HG02571 (cell line): ENCODE data around the gene IDH2.
"Not testable (repeated sequence)": the region's sequence is repeated elsewhere in the genome, so short reads cannot be mapped to it uniquely, and the experiment has no call there.

Source experiments
- ATAC-seq: cut with Tn5 transposase; IDR thresholded peaks from one replicate; pipeline ENCODE4 v1.9.1; 2021; ENCODE audit warnings: mild to moderate bottlenecking, moderate library complexity; ENCODE audit not compliant: unreplicated experiment

The IDH2 gene

GRCh38 chr15:90115783-90116182 is 13.5 kb upstream of the IDH2 start:
- ATAC-seq = no peak

- ATAC-seq = no peak
Measured at GRCh38 chr15:90114451-90114901, 12.2 kb upstream of the IDH2 start.

- no peak for ATAC-seq
Measured at GRCh38 chr15:90113166-90113565, 10.9 kb upstream of the IDH2 start.

DNA sequence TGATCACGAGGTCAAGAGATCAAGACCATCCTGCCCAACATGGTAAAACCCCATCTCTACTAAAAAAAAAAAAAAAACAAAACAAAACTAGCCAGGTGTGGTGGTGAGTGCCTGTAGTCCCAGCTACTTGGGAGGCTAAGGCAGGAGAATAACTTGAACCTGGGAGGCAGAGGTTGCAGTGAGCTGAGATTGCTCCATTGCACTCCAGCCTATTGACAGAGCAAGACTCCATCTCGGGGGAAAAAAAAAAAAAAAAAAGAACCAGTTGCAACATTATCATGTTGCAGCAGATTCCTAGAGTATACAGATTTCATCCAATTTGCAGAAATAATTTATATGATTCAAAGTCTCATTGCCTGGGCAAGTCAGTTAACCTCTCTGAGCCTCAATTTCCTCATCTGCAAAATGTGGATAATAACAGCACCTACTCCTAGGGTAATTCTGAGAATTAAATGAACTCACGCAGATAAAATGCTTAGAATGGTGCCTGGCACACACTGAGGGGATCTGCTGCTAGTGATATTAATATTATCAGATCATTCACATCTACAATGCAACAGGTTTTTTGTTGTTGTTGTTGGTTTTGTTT is 7.0 kb upstream of the IDH2 start:
- ATAC-seq = not testable (repeated sequence)

- not testable (repeated sequence) for ATAC-seq
Measured at GRCh38 chr15:90108038-90108437, 5.8 kb upstream of the IDH2 start.

DNA sequence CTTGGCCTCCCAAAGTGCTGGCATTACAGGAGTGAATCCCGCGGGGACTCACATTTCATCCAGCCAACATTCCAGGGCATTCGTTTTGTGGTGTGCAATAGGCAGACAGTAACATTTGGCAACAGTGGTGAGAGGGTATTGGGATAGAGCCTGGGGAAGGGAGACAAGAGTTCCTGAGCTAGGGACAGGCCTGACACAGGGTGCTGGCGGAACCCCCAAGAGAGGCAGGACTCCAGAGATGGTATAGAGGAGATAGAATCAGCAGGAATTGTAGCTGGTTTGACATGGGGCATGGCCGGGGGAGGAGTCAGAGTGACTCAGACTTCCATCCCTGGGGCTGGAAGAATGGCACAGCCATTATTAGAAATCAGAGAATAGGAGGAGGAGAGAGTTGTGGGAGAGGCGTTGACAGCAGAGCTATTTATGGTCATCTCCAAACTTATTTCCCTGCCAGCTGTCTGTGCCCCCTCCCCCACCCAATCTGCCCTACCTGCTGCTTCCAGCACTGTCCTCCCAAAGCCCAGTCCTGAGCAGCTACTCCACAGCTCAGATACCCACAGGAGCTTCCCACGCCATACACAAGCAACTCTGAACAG is 4.4 kb upstream of the IDH2 start:
- ATAC-seq = no peak

GRCh38 chr15:90105521-90105920 is 3.3 kb upstream of the IDH2 start:
- no peak for ATAC-seq

GRCh38 chr15:90104551-90104950 is 2.3 kb upstream of the IDH2 start:
- ATAC-seq = no peak

- ATAC-seq = no peak
Measured at GRCh38 chr15:90103701-90104329, 1.5 kb upstream of the IDH2 start.

DNA sequence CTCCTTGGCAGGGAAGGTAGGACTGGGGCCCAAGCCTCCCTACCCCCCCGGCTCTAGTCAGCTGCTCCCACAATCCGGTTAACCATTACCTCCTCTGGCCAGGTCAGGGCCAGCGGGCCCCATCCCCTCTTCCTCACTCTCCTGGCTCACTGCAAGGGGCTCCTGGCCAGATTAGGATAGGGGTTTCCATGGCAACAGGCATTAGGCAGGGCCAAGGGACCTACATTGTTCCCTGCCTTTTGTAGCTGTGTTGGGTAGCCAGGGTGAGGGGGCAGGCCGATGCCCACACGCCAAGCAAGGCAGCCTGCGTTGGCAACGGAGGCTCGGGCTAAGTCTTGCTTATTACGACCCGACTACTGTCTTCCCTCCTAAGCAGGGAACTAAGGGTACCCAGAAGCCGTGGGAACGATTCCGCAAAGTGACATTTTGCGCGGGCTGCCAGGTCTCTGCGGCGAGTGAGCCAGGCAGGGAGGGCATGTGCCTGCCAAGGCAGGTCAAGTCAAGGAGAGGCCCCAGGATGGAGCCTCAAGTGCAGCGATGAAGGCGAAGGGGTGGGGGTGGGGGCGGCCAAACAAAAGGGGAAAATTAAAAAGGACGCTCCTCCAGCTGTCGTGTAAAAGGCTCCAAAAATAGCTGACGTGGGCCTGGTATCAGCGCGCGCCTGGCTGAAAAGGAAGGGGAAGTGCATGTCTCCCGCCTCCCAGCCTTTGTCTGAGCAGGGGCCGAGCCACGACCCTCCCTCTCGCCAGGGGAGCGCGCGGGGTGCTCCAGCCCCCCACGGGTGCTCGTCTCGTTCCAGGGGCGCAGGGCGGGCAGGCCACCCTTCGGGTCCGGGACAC is 919 bp downstream of the IDH2 start:
- ATAC-seq = no peak

DNA sequence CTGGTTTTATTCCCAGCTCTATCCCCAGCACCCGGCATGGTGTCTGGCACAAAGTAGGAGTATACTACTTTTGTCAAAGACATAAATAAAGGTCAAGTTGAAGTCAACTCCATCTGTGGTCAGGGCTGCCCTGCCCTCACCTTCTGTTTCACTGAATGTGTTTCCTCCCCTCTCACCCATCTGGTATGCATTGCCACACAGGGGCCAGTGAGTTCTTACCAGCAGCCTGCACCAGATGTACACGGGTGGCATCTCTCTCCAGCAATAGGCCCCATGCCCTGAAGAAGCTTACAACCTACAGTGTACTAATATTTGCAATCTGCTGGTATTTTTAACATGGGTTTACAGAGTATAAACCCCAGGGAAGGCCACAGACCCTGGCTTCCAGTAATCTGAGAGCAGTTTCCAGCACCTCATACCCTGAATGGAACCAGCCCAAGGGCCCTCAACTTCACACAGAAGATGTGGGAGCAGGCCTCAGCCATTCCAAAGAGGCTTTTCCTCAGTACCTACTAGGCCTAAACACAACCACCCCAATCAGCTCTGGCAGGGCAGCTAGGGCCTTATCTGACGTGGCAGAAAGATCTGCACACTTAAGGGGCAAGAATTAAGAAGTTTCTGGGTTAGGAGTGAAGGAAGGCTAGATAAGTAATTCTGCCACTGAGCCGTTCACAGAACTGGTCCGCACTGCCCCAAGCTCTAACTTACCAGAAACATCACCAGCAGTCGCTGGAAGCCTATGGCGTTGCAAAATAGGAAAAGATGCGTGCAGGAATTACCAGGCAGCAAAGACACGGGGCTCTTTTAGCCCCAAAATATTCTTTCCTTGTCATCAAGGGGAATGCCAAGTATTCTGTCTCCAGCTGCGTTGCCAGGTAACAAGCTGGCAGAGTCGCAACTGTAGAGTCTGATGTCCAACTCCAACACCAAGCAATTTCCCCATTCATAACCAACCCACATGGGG is 2.1 kb downstream of the IDH2 start:
- no peak for ATAC-seq

DNA sequence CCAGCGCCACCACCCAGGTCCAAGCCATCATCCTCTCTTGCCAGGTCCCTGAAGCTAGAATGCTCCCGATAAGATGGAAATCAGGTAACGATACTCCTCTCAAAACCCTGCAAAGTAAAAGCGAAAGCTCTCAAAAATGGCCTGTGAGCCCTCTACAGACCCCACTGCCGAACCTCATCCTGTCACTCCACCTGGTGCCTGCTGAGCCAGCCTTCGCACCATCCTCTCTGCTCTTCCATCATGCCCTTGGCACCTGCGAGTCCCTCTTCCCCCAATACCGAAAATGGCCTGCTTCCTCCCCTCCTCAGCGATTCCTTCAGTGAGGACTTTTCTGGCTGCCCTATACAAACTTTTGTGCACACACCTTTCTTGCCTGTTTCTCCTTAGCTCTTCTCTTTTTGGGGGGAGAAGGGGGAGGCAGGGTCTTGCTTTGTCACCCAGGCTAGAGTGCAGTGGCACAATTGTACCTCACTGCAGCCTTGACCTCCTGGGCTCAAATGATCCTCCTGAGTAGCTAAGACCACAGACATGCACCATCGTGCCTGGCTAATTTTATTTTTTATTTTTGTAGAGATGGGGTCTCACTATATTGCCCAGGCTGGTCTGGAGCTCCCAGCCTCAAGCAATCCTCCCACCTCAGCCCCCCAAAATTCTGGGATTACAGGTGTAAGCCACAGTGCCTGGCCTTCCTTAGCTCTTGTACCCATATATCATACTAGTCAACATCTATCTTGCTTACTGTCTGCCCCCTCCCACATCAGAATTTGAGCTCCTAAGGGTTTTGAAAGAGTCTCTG is 3.0 kb downstream of the IDH2 start:
- no peak for ATAC-seq

- peak; percentile 48 for ATAC-seq
Measured at GRCh38 chr15:90097475-90097874, 4.8 kb downstream of the IDH2 start.

- ATAC-seq = no peak
Measured at GRCh38 chr15:90095521-90095959, 6.7 kb downstream of the IDH2 start.

GRCh38 chr15:90091156-90091931 is 10.9 kb downstream of the IDH2 start:
- no peak for ATAC-seq

DNA sequence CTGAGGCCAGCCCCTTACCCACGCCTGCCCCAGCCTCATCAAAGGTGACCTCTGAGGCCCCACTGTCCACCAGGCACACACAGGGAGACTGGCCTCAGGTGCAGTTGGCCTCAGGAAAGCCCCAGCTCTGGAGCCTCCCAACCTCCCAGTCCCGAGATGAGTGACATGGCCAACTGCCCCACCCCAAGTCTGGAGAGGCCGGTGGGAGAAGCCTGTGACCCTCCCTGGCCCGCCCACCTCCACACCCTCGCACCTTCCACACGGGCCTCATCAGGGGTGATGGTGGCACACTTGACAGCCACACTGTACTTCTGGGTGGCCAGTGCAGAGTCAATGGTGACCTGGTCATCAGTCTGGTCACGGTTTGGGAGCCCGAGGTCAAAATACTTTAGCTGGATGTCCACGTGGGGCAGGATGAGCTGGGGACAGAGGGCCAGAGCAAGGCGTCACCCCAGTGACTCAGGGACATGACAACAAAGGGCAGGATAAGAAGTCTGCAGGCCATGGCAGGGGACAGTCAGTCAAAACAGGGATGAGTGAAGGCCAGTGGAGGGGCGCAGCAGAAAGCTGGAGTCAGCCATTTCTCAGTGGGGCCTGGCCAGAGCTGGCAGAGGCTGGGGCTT is 11.9 kb downstream of the IDH2 start:
- no peak for ATAC-seq

DNA sequence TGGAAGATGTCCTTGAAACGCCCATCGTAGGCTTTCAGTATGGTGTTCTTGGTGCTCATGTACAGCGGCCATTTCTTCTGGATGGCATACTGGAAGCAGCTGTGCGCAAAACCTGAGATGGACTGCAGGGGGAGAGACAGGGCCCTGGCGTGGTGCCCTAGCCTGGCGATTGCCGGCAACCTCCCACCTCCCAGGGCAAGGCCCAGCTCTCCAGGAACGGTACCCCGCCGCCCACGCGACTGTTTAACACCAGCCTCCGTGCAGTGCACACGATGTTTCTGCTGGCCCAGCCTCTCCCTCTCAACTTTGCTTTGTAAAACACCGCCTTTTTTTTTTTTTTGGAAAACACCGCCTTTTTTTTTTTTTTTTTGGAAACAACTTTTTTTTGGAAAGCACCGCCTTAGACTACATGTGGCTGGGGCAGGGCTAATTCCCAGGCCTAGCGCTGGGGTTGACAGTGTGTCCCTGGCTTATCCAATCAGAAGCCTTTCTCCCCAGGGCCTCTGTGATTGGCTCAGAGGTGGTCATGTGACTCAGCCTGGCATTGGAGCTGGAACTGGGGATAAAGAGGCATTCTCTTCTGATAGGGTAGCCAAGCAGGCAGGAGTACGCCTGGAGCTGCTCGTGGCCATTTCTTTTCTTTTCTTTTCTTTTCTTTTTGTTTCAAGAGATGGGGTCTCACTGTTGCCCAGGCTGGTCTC is 14.7 kb downstream of the IDH2 start:
- ATAC-seq = no peak

DNA sequence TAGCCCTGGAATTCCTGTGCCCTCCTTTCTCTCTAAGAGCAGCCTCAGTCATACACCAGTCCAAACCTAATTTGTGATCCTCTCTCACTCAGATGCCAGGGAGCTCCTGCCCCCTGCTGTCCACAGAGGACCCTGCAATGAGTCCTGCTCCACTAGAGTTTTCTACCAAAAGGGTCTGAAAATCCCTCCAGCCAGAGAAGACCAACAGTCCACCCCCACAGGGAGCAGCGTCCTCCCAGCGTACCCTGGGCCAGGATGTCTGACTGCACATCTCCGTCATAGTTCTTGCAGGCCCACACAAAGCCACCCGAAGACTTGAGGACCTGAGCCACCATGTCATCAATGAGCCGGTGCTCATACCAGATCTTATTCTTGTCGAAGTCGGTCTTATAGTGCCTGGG is 15.4 kb downstream of the IDH2 start:
- no peak for ATAC-seq
